ENCODE measurements around the gene ATP9A.
"Not testable (repeated sequence)": the region's sequence is repeated elsewhere in the genome, so short reads cannot be mapped to it uniquely, and the experiment has no call there.

ATP9A gene

GRCh38 chr20:51648571-51648947 lies 119.6 kb downstream of the ATP9A start:
- no peak for DNase-seq

- DNase-seq: no peak
Observed at GRCh38 chr20:51647674-51648570, 120.3 kb downstream of the ATP9A start.

- not testable (repeated sequence) for DNase-seq
Observed at GRCh38 chr20:51643810-51644209, 124.4 kb downstream of the ATP9A start.

GRCh38 chr20:51643390-51643789 lies 124.8 kb downstream of the ATP9A start:
- DNase-seq: no peak

GRCh38 chr20:51641866-51642265 lies 126.3 kb downstream of the ATP9A start:
- no peak for DNase-seq

GRCh38 chr20:51640743-51641142 lies 127.4 kb downstream of the ATP9A start:
- no peak for DNase-seq

- peak; percentile 56 for DNase-seq
Observed at GRCh38 chr20:51639206-51639832, 128.9 kb downstream of the ATP9A start.

GRCh38 chr20:51637241-51637640 lies 130.9 kb downstream of the ATP9A start:
- DNase-seq: no peak

- DNase-seq: peak; percentile 3
Observed at GRCh38 chr20:51636123-51636522, 132.1 kb downstream of the ATP9A start.

GRCh38 chr20:51635680-51636079 lies 132.5 kb downstream of the ATP9A start:
- no peak for DNase-seq

GRCh38 chr20:51634877-51635276 lies 133.3 kb downstream of the ATP9A start:
- DNase-seq: no peak

- no peak for DNase-seq
Observed at GRCh38 chr20:51634257-51634656, 133.9 kb downstream of the ATP9A start.

GRCh38 chr20:51633430-51633829 lies 134.8 kb downstream of the ATP9A start:
- no peak for DNase-seq

- no peak for DNase-seq
Observed at GRCh38 chr20:51631953-51632352, 136.2 kb downstream of the ATP9A start.

- DNase-seq: no peak
Observed at GRCh38 chr20:51631011-51631950, 136.9 kb downstream of the ATP9A start.

- DNase-seq: no peak
Observed at GRCh38 chr20:51629399-51630058, 138.7 kb downstream of the ATP9A start.

- DNase-seq: no peak
Observed at GRCh38 chr20:51628533-51629398, 139.4 kb downstream of the ATP9A start.

- no peak for DNase-seq
Observed at GRCh38 chr20:51627586-51627985, 140.6 kb downstream of the ATP9A start.

- DNase-seq: no peak
Observed at GRCh38 chr20:51625105-51625504, 143.1 kb downstream of the ATP9A start.

- DNase-seq: peak; percentile 70
Observed at GRCh38 chr20:51624157-51624731, 143.9 kb downstream of the ATP9A start.

GRCh38 chr20:51623255-51623654 lies 144.9 kb downstream of the ATP9A start:
- DNase-seq: no peak

All from CD4-positive, alpha-beta T cell treated with Interleukin-17A for 4 hours (primary cell).